HG03521 (cell line): ENCODE results near the gene PGBD5.
"Not testable (repeated sequence)": the region's sequence is repeated elsewhere in the genome, so short reads cannot be mapped to it uniquely, and the experiment has no call there.

Experiments used
- ATAC-seq: cut with Tn5 transposase; IDR thresholded peaks from one replicate; pipeline ENCODE4 v1.9.1; 2021; ENCODE audit warnings: mild to moderate bottlenecking, moderate library complexity; ENCODE audit not compliant: unreplicated experiment

The PGBD5 gene

GRCh38 chr1:230425252-230426091 is 660 bp downstream of the PGBD5 start:
- ATAC-seq: peak; percentile 15

GRCh38 chr1:230424391-230425251 is 1.5 kb downstream of the PGBD5 start:
- no peak for ATAC-seq

- ATAC-seq: no peak
Observed at GRCh38 chr1:230423951-230424350, 2.2 kb downstream of the PGBD5 start.

GRCh38 chr1:230423261-230423660 is 2.9 kb downstream of the PGBD5 start:
- no peak for ATAC-seq

- no peak for ATAC-seq
Observed at GRCh38 chr1:230422221-230422981, 3.7 kb downstream of the PGBD5 start.

- no peak for ATAC-seq
Observed at GRCh38 chr1:230421481-230421880, 4.7 kb downstream of the PGBD5 start.

GRCh38 chr1:230420372-230420771 is 5.8 kb downstream of the PGBD5 start:
- not testable (repeated sequence) for ATAC-seq

- ATAC-seq: no peak
Observed at GRCh38 chr1:230416430-230416829, 9.7 kb downstream of the PGBD5 start.

- no peak for ATAC-seq
Observed at GRCh38 chr1:230415405-230416132, 10.6 kb downstream of the PGBD5 start.

- ATAC-seq: no peak
Observed at GRCh38 chr1:230414694-230415093, 11.4 kb downstream of the PGBD5 start.

- no peak for ATAC-seq
Observed at GRCh38 chr1:230414102-230414501, 12.0 kb downstream of the PGBD5 start.

- ATAC-seq: no peak
Observed at GRCh38 chr1:230413061-230413460, 13.1 kb downstream of the PGBD5 start.

- ATAC-seq: no peak
Observed at GRCh38 chr1:230408971-230409370, 17.2 kb downstream of the PGBD5 start.

GRCh38 chr1:230407351-230407750 is 18.8 kb downstream of the PGBD5 start:
- ATAC-seq: no peak

GRCh38 chr1:230406727-230407126 is 19.4 kb downstream of the PGBD5 start:
- not testable (repeated sequence) for ATAC-seq

- ATAC-seq: no peak
Observed at GRCh38 chr1:230403442-230403841, 22.7 kb downstream of the PGBD5 start.

- no peak for ATAC-seq
Observed at GRCh38 chr1:230401763-230402294, 24.3 kb downstream of the PGBD5 start.

- no peak for ATAC-seq
Observed at GRCh38 chr1:230401101-230401500, 25.0 kb downstream of the PGBD5 start.

GRCh38 chr1:230400007-230400344 is 26.2 kb downstream of the PGBD5 start:
- no peak for ATAC-seq

GRCh38 chr1:230399321-230400006 is 26.7 kb downstream of the PGBD5 start:
- ATAC-seq: no peak
